SK-N-SH (cell line): Measurements from ENCODE around the gene SOX9. TPM values are rescaled to one million over a fixed set of nuclear protein-coding genes. Genes with fewer than 3 reads are reported as not detected.

Experiments
- CTCF ChIA-PET: fragments of 300-600, 350-600 bp; formaldehyde crosslinking; extraction: SDS; loops from one replicate; lab custom pipeline; 2021; lab: Yijun Ruan, JAX
- POLR2A ChIA-PET: fragments of 350-600 bp; sonication (Branson Sonifier 250); formaldehyde crosslinking; extraction: SDS; loops from one replicate; lab custom pipeline; 2020; ENCODE audit warnings: antibody characterized with exemption, inconsistent platforms; lab: Yijun Ruan, JAX
- DNase-seq: peaks from one replicate; pipeline ENCODE4 v3.0.0; 2012
- H2AFZ ChIP-seq: fragments of 200-600 bp; sonication (generic); 2 replicates; pipeline ENCODE4 v1.8.1; 2016; ENCODE audit warnings: antibody characterized with exemption, mild to moderate bottlenecking, low read depth
- H3F3A ChIP-seq: fragments of 200-600 bp; sonication (generic); replicated peaks from 2 replicates; pipeline ENCODE3; 2016; ENCODE audit warnings: antibody characterized with exemption, mild to moderate bottlenecking; ENCODE audit not compliant: insufficient read depth
- H3K27ac ChIP-seq, 2 experiments: fragments of 200-500 bp in 1 of 2; fragments of 200-600 bp in 1 of 2; sonication (Bioruptor generic) in 1 of 2; sonication (generic), shearing (Covaris generic) in 1 of 2; 2 replicates each; pipeline versions ENCODE4 v1.5.1 to v1.6.1; 2014 to 2016; ENCODE audit warnings: low read depth in 2 of 2, inconsistent platforms in 1 of 2, low read length in 1 of 2, mild to moderate bottlenecking in 1 of 2, mixed read lengths in 1 of 2
- H3K27me3 ChIP-seq: fragments of 200-600 bp; sonication (generic), shearing (Covaris generic); 2 replicates; pipeline ENCODE4 v1.6.1; 2016; ENCODE audit warnings: mixed run types; ENCODE audit not compliant: insufficient read depth
- H3K36me3 ChIP-seq, 2 experiments: fragments of 200-500 bp in 1 of 2; fragments of 200-600 bp in 1 of 2; sonication (Bioruptor generic) in 1 of 2; sonication (generic) in 1 of 2; replicated peaks in 1 of 2; 2 replicates each; pipeline versions ENCODE3 to v1.5.1; 2014 to 2016; ENCODE audit warnings: low read length in 1 of 2, mild to moderate bottlenecking in 1 of 2; ENCODE audit not compliant: insufficient read depth in 2 of 2, control insufficient read depth in 1 of 2
- H3K4me1 ChIP-seq, 2 experiments: fragments of 200-500 bp in 1 of 2; fragments of 200-600 bp in 1 of 2; sonication (Bioruptor generic) in 1 of 2; sonication (generic), shearing (Covaris generic) in 1 of 2; 2 replicates each; pipeline versions ENCODE4 v1.5.1 to v1.6.1; 2014 to 2016; ENCODE audit warnings: low read depth in 1 of 2, low read length in 1 of 2, mixed run types in 1 of 2; ENCODE audit not compliant: insufficient read depth in 2 of 2, control insufficient read depth in 1 of 2
- H3K4me2 ChIP-seq: fragments of 200-600 bp; sonication (generic), shearing (Covaris generic); 2 replicates; pipeline ENCODE4 v1.6.1; 2017; ENCODE audit warnings: mixed run types
- H3K4me3 ChIP-seq, 2 experiments: fragments of 200-500 bp in 1 of 2; fragments of 200-600 bp in 1 of 2; sonication (Bioruptor generic) in 1 of 2; sonication (generic), shearing (Covaris generic) in 1 of 2; 2 replicates each; pipeline versions ENCODE4 v1.5.1 to v1.8.1; 2014 to 2016; ENCODE audit warnings: low read depth in 2 of 2, inconsistent platforms in 1 of 2, low read length in 1 of 2, mild to moderate bottlenecking in 1 of 2, mixed read lengths in 1 of 2, moderate library complexity in 1 of 2
- H3K79me2 ChIP-seq: fragments of 200-600 bp; sonication (generic); 2 replicates; pipeline ENCODE4 v1.8.1; 2017; ENCODE audit warnings: mild to moderate bottlenecking; ENCODE audit not compliant: insufficient read depth
- H3K9ac ChIP-seq: fragments of 200-600 bp; sonication (generic); 2 replicates; pipeline ENCODE4 v1.6.1; 2017; ENCODE audit warnings: mixed run types
- H3K9me2 ChIP-seq: fragments of 200-600 bp; sonication (generic); 2 replicates; pipeline ENCODE4 v1.6.1; 2017; ENCODE audit warnings: mixed run types
- H3K9me3 ChIP-seq: fragments of 200-600 bp; sonication (generic); 2 replicates; pipeline ENCODE4 v1.6.1; 2017; ENCODE audit warnings: mixed run types, mild to moderate bottlenecking, moderate library complexity
- H4K20me1 ChIP-seq: fragments of 200-600 bp; sonication (generic); 2 replicates; pipeline ENCODE4 v1.6.1; 2017; ENCODE audit warnings: mild to moderate bottlenecking, mixed run types; ENCODE audit not compliant: insufficient read depth
- EP300 ChIP-seq, 2 experiments: IDR thresholded peaks; 2 replicates each; pipeline versions ENCODE4 v1.4.0 to v1.6.1; 2012; ENCODE audit warnings: borderline replicate concordance in 1 of 2, low read depth in 1 of 2, low read length in 1 of 2
- GATA2 ChIP-seq: sonication (generic); formaldehyde crosslinking; IDR thresholded peaks from 2 replicates; pipeline ENCODE4 v1.5.0; 2020; ENCODE audit warnings: mild to moderate bottlenecking, missing genetic modification reagents
- JUND ChIP-seq: IDR thresholded peaks from 2 replicates; pipeline ENCODE4 v1.4.0; 2012
- NFIC ChIP-seq: IDR thresholded peaks from 2 replicates; pipeline ENCODE4 v1.4.0; 2012; ENCODE audit warnings: borderline replicate concordance
- NRF1 ChIP-seq: IDR thresholded peaks from 2 replicates; pipeline ENCODE4 v1.6.1; 2012; ENCODE audit warnings: low read depth, mild to moderate bottlenecking, low read length
- RAD21 ChIP-seq: IDR thresholded peaks from 2 replicates; pipeline ENCODE4 v1.6.1; 2012; ENCODE audit warnings: mild to moderate bottlenecking, low read length
- RCOR1 ChIP-seq: fragments of 150-350 bp; IDR thresholded peaks from 2 replicates; pipeline ENCODE4 v1.6.1; 2017; ENCODE audit warnings: antibody characterized with exemption, low read length
- RXRA ChIP-seq: IDR thresholded peaks from 2 replicates; pipeline ENCODE4 v1.4.0; 2012; ENCODE audit warnings: low read depth, mild to moderate bottlenecking, borderline replicate concordance
- SMC3 ChIP-seq: IDR thresholded peaks from 2 replicates; pipeline ENCODE4 v1.6.1; 2012; ENCODE audit warnings: low read depth, low read length, improper control_type of control experiment
- polyA plus RNA-seq, 3 experiments: library from polyadenylated mRNA; depleted of rRNA; stranded (reverse); fragments of >200 nt; gene quantifications; 2 replicates each; pipeline ENCODE4 v1.2.3, GENCODE V29; 2012
- TF ChIP-seq, protein P1 (sequence below): fragments of 150-350 bp; IDR thresholded peaks from 2 replicates; pipeline ENCODE4 v1.6.1; 2016; ENCODE audit warnings: mild to moderate bottlenecking, low read depth, low read length
- TF ChIP-seq, protein P2 (sequence below): IDR thresholded peaks from 2 replicates; pipeline ENCODE4 v1.6.1; 2012; ENCODE audit warnings: mild to moderate bottlenecking, low read depth, low read length, moderate library complexity

The SOX9 gene
- polyA plus RNA-seq, 1 of the 3 experiments (the other 2 are of a cell fraction): 35.3 TPM

DNA sequence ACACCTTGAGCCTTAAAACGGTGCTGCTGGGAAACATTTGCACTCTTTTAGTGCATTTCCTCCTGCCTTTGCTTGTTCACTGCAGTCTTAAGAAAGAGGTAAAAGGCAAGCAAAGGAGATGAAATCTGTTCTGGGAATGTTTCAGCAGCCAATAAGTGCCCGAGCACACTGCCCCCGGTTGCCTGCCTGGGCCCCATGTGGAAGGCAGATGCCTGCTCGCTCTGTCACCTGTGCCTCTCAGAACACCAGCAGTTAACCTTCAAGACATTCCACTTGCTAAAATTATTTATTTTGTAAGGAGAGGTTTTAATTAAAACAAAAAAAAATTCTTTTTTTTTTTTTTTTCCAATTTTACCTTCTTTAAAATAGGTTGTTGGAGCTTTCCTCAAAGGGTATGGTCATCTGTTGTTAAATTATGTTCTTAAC, 4.4 kb downstream of the SOX9 start (continued):
- TF ChIP-seq, protein P1, sequence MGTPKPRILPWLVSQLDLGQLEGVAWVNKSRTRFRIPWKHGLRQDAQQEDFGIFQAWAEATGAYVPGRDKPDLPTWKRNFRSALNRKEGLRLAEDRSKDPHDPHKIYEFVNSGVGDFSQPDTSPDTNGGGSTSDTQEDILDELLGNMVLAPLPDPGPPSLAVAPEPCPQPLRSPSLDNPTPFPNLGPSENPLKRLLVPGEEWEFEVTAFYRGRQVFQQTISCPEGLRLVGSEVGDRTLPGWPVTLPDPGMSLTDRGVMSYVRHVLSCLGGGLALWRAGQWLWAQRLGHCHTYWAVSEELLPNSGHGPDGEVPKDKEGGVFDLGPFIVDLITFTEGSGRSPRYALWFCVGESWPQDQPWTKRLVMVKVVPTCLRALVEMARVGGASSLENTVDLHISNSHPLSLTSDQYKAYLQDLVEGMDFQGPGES: no peak
- no peak for TF ChIP-seq RCOR1
- no peak for TF ChIP-seq SMC3
- TF ChIP-seq RXRA: 0 out of 2 replicates have a peak, but pooled peaks have one; percentile 12
- TF ChIP-seq NRF1: no peak
- no peak for TF ChIP-seq GATA2 (CRISPR knock-in tag)
- TF ChIP-seq EP300 (IDR thresholded peaks at IDR 0.05; ENCODE audit: borderline replicate concordance in 1 of 2, low read depth in 1 of 2, low read length in 1 of 2): no peak; a peak in 1 of 4 replicates
- no peak for TF ChIP-seq JUND

DNA sequence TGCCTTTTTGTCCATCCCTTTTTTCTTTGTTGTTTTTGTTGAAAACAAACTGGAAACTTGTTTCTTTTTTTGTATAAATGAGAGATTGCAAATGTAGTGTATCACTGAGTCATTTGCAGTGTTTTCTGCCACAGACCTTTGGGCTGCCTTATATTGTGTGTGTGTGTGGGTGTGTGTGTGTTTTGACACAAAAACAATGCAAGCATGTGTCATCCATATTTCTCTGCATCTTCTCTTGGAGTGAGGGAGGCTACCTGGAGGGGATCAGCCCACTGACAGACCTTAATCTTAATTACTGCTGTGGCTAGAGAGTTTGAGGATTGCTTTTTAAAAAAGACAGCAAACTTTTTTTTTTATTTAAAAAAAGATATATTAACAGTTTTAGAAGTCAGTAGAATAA, 4.9 kb downstream of the SOX9 start:
- ChIA-PET CTCF (interaction anchor here (1.7 to 2.1 kb wide), 2 partner anchors 297 to 414 kb away, joined by 4 to 11 read pairs; no protein-coding TSS in a partner anchor), POLR2A (no interaction called here)
- H3K36me3 ChIP-seq: peaks cover 8 to 29% of the 10 kb centered on the region in 2 experiments
- DNase-seq: no peak
- H3K9me3 ChIP-seq: no peaks in the 10 kb centered on the region
- H3K27me3 ChIP-seq: no peaks in the 10 kb centered on the region
- peaks cover 34% of the 10 kb centered on the region for H3F3A ChIP-seq
- H2AFZ ChIP-seq: no peak overlapping the region
- TF ChIP-seq, protein P2, sequence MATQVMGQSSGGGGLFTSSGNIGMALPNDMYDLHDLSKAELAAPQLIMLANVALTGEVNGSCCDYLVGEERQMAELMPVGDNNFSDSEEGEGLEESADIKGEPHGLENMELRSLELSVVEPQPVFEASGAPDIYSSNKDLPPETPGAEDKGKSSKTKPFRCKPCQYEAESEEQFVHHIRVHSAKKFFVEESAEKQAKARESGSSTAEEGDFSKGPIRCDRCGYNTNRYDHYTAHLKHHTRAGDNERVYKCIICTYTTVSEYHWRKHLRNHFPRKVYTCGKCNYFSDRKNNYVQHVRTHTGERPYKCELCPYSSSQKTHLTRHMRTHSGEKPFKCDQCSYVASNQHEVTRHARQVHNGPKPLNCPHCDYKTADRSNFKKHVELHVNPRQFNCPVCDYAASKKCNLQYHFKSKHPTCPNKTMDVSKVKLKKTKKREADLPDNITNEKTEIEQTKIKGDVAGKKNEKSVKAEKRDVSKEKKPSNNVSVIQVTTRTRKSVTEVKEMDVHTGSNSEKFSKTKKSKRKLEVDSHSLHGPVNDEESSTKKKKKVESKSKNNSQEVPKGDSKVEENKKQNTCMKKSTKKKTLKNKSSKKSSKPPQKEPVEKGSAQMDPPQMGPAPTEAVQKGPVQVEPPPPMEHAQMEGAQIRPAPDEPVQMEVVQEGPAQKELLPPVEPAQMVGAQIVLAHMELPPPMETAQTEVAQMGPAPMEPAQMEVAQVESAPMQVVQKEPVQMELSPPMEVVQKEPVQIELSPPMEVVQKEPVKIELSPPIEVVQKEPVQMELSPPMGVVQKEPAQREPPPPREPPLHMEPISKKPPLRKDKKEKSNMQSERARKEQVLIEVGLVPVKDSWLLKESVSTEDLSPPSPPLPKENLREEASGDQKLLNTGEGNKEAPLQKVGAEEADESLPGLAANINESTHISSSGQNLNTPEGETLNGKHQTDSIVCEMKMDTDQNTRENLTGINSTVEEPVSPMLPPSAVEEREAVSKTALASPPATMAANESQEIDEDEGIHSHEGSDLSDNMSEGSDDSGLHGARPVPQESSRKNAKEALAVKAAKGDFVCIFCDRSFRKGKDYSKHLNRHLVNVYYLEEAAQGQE: no peak
- TF ChIP-seq RAD21 (no peak), JUND (peak; percentile 9; the same call in 1 of the 2 replicates), NFIC (no peak)
- peaks cover 24% of the 10 kb centered on the region for H4K20me1 ChIP-seq
- no peaks in the 10 kb centered on the region for H3K9me2 ChIP-seq
- peak overlapping the region; percentile 70 for H3K4me2 ChIP-seq
- no peak overlapping the region for H3K4me3 ChIP-seq
- peaks cover 34 to 36% of the 10 kb centered on the region in 2 experiments for H3K4me1 ChIP-seq
- H3K79me2 ChIP-seq: peaks cover 45% of the 10 kb centered on the region
- H3K9ac ChIP-seq: peak overlapping the region; percentile 52; the same call in 1 of the 2 replicates
- peak overlapping the region in 1 of 2 experiments; percentile 92; a peak in 3 of 4 replicates for H3K27ac ChIP-seq
